GM19240 (cell line): ENCODE measurements around the gene RALGPS1.

Experiments
- DNase-seq: peaks from one replicate; pipeline ENCODE4 v3.0.0; 2011; ENCODE audit warnings: low spot score; ENCODE audit not compliant: insufficient read length

The RALGPS1 gene

DNA sequence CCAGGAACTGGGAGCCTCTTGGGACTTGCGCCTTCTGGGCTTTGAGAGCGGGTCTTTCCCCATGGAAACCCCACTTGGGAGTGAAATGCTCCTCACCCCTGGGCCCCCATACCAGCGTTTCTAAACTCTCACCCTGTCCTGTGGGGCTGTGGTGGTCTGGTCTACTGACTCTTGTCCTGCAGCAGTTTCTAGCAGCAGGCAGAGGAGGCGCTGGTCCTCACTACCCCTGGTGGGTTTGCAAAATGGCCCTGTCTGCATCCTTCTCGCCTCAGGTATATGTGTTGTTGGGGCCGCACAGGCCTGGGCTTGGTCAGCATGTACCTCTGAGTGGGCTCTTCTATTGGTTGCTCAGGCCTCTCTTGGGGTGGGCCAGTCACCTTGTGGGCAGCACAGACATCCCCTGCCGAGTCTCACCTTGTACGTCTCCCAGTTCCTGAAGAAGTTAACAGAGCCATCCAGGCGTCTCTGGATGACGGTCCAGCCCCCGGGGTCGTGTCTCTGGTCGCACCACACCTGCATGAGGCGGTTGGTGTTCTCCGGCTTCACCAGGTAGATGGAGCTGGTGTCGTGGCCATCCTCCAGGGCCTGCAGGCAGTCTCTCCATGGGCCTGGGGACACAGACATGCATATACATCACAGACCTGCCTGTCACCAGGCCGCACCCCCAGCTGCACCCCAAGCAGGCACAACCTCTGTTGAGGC, 178.9 kb downstream of the RALGPS1 start:
- DNase-seq, result no peak

- DNase-seq, result no peak
Observed at GRCh38 chr9:127095411-127095810, 180.8 kb downstream of the RALGPS1 start.

DNA sequence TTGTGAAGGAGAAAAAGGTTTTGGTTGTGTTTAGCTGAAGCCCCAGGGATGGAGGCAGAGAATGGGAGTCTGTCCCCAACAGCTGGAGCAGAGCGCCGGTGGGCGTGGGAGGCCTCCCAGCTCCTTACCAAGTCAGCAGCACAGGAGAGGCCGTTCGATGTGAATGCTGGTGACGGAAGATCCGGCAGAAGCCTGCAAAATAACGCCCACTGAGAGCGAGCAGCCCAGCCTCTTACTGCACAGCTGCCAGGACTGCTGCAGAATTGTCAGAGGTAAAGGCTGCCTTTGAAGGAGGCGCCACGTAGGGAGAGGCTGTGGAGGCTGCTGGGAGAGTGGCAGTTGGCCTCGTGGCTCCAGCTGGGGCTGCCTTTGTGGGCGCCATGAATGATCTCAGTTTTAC, 181.6 kb downstream of the RALGPS1 start:
- no peak for DNase-seq

DNA sequence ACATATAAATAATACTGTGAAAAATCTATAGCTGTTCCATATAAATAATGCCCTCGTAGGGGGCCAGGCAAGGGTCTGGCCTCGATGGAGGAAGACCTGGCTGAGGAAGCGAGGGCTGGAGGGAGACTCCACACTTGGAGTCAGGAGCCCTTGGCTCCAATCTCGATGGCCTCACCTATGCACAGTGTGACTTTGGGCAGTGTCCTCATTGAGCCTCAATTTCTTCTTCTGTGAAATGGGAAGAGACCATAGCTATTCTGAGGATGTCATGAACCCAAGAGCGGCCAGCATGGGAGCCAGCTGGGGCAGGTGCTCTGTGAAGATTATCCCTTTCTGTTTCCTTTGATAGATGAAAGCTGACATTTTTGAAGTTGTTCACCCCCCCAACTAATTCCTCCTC, 183.1 kb downstream of the RALGPS1 start:
- DNase-seq, result no peak

- DNase-seq, result no peak
Observed at GRCh38 chr9:127098916-127099553, 184.5 kb downstream of the RALGPS1 start.

- DNase-seq, result no peak
Observed at GRCh38 chr9:127099664-127100063, 185.1 kb downstream of the RALGPS1 start.

GRCh38 chr9:127102176-127102575, 187.6 kb downstream of the RALGPS1 start:
- no peak for DNase-seq

DNA sequence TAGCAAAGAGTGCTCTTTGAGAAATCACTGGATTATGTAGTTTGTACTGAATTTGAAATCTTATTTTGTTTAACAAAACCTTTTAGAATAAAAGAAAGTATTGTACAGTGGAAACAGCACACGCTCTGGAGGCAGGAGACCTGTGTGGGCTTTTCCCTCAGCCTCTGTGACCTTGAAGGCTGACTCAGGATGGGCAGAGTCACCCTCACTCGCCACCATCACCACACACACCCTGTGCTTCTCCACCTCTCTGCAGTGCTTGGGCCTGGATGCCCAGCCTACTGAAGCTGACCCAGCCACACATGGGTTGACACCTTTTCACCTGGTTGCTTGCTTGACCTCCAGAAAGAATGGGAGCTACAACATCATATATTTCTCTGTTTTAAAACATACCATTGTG, 188.2 kb downstream of the RALGPS1 start:
- DNase-seq, result no peak

- no peak for DNase-seq
Observed at GRCh38 chr9:127104581-127105311, 190.2 kb downstream of the RALGPS1 start.

- DNase-seq, result no peak
Observed at GRCh38 chr9:127105805-127106465, 191.4 kb downstream of the RALGPS1 start.

GRCh38 chr9:127106466-127106855, 191.9 kb downstream of the RALGPS1 start:
- DNase-seq, result no peak

DNA sequence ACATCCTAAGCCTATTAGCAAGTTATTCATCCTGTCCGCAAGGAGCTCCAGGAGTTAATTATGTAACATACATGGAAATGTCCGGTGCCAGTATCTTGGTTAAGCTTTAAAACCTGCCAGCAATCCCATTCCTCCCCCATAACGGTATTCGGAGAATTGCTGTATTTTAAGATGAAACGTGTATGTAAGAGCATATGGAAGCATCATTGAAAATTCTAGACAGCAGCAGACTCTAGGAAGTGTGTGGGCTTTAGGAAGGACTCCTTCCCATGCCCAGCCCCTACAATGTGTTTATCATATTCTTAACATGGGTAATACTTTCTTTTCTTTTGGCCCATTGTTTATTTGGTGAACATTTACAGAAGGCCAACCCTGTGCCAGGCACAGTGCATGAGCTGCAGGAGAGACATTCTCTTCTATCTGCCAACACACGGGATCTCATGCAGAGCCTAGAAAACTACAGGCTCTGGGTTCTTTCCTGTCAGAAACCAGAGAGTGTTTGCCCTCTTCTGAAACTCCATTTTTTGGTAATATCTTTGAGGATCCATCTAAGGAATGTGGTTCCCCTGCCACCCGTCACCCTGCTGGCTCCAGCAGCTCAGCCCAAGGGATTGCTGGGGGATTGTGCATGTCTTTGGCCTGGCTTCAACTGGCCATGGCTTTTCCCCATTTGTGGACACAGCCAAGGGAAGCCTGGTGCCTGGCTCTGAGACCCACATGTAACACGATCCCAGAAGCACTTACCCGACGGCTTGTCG, 192.8 kb downstream of the RALGPS1 start:
- no peak for DNase-seq

- DNase-seq, result no peak
Observed at GRCh38 chr9:127107929-127108876, 193.6 kb downstream of the RALGPS1 start.

DNA sequence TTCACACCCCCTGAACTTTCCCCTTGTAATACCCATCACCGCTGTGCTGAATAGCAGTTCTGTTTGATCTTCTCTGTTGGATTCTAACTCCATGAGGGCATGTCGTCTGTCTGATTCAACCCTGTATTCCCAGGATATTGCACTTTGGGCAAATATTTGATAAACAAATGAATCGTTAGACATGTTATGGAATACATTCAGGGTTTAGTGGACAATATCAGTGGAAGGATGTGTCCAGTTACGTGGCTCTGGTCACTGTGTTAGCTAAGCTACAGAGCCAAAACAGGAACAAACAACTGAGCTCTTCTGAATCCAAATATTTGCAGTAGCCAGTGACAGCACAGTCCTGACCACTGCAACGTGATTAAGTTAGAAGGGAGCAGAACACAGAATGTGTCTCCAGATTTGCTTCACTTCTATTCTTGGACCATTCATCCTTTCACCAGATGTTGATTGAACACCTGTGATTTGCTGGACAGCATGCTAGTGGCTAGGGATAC, 194.7 kb downstream of the RALGPS1 start:
- no peak for DNase-seq

- DNase-seq, result no peak
Observed at GRCh38 chr9:127112056-127112455, 197.5 kb downstream of the RALGPS1 start.

DNA sequence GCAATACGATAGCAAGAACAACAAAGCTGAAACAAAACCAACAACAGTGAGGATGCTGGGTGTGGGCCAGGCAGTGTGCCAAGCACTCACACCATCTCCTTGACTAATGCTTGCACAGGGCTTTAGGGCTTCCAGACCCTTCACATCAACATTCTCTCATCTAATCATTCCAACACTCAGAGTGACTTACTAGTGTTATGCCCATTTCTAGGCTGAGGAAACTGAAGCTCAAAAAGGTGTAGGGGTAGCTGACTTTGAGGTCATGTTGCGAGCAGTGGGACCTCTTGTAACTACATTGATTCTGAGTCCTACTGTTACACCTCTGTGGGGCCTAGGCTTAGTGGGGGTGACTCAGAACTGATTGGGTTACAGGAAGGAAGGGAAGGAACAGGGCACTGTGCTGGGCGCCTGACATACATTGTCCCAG, 198.2 kb downstream of the RALGPS1 start:
- DNase-seq, result no peak

DNA sequence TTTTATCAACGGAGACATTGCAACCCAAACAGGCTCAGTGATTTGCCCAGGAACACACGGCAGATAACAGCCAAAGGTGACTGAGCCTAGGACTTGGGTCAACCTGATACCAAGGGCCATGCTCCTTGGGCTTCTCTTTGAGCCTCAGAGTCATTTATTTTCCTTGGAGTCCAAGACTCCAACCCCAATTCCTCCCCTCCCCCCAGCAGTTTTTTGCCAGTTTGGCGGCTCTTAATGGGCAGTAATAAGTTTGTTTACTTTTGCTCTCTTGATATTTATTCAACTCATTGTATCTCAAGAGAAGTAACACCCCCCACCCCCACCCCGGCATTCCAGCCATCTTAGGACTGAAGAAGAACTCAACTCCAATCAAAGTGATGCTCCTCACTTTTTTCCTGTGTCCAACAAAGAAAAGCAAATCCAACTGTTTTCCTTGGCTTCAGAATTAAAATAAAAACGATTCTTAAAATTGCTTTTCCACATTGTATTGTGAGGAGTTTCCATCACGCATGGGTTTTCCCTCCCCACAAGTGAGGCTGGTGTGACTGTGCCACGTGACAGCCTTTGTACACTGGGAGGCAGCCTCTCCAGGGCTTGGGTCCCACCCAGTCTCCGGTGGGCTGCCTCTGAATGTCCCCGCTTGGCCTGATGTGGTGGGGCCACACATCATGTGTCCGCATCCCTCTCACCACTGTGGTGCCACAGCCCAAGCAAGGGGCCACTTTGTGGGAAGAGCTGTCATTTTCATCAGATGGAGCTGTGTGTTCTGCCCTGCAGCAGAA, 198.8 kb downstream of the RALGPS1 start:
- no peak for DNase-seq

DNA sequence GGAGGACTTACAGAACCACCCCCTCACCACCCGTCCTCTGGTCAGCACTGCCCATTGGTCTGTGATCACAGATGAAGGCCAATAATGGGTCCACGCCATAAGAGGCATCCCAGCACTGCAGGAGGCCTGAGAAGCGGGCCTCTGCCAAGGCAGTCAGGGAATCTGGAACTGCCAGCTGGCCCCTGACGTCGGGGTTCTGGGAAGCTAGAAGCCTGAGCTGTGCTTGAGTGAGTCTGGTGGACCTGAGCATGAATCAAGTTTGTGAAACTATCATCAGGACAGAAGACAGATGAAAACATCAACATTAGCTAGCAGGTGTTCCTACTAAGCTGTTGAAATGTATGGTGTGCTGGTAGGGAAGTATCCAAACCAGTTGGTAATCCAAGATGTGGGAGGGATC, 200.0 kb downstream of the RALGPS1 start:
- DNase-seq, result no peak

- DNase-seq, result no peak
Observed at GRCh38 chr9:127116088-127116726, 201.6 kb downstream of the RALGPS1 start.
